Stimulated activated CD8-positive, alpha-beta memory T cell treated with anti-CD3 and anti-CD28 coated beads, Interleukin-12 subunit alpha, Interleukin-12 subunit beta, amount 100 ng/mL, for 1 hour (primary cell): ENCODE measurements around the gene DCXR.

Experiments
- DNase-seq: peaks from one replicate; pipeline ENCODE4 v3.0.0-alpha.2; 2020; ENCODE audit warnings: low read depth

The DCXR gene

DNA sequence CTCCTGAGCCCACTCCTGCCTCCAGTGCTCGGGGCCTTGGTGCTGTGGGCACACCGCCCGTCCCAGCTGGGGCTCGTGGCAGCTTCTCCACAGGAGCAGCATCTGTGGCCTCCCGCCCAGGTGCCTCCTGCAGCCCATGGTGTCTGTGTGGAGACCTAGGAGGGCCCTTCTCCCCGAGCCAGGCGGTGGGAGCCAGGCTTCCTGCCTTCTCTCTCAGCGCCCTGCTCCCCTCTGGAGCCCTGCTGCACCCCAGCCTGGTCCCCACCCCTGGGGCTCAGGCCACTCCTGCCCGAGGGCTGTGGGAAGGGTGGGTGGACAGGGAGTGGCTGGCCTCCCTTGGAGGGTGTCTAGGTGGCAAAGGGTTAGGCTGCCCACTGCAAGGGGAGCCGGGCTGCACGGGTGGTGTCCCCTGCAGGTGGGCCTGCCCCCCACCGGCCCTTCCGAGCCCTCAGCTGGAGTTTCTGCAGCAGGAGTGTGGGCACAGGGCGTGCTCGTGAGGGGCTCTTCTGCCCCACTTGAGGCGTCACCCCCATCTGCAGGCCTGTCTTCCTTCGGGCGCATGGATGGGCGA, 25.8 kb downstream of the DCXR start:
- no peak for DNase-seq

GRCh38 chr17:82010575-82011525, 26.6 kb downstream of the DCXR start:
- DNase-seq, result no peak

GRCh38 chr17:82009413-82009812, 28.1 kb downstream of the DCXR start:
- DNase-seq, result no peak

- no peak for DNase-seq
These were observed 28.5 kb downstream of the DCXR start for GRCh38 chr17:82008941-82009405.

DNA sequence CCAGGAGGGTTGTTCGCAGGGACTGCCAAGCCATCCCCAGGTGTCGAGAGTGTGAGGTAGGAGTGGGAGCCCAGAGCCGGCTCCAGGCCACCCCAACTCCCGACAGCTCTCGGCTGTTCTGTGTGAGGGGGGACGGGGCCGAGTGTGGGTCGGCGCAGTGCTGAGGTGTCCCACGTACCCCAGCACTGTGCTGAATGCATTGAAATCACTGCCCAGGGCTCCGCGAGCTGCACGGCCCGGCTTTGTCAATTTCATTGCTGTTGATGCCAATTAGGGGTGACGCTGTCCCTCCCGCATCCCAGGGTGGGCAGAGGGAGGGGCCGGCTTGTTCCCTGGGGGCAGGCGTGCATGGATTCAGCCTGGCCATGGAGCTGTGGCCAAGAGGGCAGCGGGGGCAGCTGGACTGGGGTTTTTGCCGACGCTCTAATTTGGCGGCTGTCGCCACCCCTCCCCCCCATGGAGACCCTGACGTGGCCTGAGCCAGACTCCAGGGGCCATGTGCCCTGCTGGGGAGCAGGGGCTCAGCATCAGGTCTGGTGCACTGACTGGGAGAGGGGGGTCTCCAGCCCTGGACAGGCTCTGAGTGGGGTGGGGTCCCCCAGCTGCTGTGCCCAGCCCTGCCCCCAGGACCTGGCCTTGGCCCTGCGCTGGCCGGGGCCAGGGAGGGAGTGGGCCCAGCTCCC, 29.1 kb downstream of the DCXR start:
- DNase-seq, result no peak

- no peak for DNase-seq
These were observed 29.8 kb downstream of the DCXR start for GRCh38 chr17:82007495-82008257.

GRCh38 chr17:82007228-82007494, 30.3 kb downstream of the DCXR start:
- DNase-seq, result no peak

- no peak for DNase-seq
These were observed 30.8 kb downstream of the DCXR start for GRCh38 chr17:82006468-82007227.

DNA sequence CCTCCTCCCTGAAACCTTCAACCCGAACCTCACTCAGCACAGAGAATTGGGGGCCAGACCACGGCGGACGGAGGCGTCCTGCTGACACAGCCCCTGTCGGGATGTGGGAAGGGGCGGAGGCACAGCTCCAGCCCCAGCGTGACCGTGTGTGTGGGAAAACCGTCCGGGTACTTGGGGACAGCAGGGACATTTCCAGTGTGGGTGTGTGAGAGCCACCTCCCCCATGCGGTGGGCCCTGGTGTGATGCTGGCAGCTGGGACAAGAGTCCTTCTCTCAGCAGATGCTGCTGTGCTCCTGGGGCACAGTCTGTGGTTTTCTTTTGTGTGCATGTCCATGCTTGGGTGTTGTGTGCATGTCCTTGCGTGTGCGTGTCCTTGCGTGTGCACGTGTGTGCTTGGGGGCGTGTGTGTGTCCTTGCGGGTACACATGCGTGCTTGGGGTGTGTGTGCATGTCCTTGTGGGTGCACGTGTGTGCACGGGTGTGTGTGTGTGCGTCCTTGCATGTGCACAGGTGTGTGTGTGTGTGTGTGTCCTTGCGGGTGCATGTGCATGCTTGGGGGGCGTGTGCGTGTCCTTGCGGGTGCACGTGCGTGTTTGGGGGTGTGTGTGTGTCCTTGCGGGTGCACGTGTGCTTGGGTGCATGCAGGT, 31.7 kb downstream of the DCXR start:
- DNase-seq, result no peak

GRCh38 chr17:82004517-82005455, 32.7 kb downstream of the DCXR start:
- DNase-seq, result no peak

DNA sequence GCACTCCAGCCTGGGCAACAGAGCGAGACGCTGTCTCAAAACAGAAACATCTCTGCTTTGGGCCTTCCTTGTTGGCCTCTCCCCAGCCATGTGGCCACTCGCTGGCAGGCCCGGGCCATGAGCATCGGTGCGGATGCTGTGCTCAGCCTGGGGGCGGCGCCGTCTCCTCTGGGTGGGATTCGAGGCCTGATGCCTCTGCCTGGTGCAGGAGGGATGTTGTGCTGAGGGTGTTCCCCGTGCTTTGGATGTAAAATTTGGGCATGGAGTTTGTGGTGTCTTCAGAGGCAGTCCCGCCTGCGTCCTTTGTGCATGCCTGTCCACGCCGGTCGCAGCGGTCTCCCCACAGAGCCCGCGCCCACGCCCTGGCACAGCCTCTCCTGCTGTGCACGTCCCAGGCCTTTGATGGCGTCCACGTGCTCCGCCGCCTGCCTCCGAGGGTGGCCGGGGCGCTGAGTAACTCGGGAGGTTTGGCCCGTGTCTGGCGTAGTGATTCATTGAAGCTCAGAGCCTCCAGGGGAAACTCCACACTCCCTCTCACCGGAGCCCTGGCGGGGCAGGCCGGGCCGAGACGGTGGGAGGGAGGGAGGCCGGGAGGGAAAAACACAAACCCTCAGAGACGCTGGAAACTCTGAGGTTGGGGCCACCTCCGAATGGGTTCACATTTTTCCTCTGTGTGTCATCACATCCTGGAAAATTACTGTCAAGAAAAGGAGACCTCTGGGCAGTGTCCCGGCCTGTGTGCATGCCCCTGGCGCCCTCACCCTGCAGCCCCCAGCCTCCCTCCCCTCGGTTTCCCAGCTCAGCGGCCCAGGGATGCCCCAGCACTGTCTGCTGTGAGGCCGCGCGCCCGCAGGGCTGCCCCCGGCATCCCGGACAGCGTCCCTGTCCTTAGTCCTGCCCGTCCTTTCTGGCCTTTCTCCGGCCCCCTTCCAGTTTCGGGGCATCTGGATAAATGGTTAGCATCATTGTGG, 33.8 kb downstream of the DCXR start:
- DNase-seq, result no peak

GRCh38 chr17:82001571-82002056, 35.9 kb downstream of the DCXR start:
- no peak for DNase-seq

DNA sequence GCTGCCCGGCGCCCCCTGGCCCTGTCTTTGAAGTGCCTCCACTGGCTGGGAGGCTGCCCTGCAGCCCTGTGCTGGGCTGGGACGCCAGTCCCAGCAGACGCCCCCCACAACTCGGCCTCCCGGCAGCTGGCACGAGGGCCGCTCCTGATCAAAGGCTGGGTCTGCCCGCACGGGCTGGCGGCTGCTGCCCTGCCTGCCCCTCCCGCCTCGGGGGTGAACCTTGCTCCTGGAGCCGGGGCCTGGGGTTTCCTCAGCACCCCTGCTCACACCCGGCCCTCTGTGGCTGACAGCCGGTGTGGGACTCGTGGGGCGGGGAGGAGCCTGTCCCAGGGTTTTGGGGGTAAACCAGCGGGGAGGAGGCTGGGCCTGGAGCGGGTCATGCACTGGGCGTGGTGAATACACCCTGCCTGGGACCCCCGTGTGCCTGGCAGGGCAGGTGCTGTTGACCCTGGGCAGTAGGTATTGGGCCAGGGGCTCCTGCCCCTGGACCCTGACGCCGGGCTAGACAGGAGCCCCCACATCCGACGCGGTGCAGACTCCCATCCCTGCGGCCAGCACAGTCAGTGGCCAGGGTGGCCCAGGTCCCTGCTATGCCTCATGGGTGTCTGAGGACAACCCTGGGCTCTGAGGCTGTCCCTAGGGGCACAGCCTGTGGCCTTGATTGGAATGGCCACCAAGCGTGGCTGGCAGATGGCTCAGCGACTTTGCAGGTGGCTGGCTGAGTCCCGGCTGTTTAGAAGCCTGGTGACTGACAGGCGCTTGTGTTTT, 36.5 kb downstream of the DCXR start:
- no peak for DNase-seq

- no peak for DNase-seq
These were observed 37.3 kb downstream of the DCXR start for GRCh38 chr17:81999976-82000802.

DNA sequence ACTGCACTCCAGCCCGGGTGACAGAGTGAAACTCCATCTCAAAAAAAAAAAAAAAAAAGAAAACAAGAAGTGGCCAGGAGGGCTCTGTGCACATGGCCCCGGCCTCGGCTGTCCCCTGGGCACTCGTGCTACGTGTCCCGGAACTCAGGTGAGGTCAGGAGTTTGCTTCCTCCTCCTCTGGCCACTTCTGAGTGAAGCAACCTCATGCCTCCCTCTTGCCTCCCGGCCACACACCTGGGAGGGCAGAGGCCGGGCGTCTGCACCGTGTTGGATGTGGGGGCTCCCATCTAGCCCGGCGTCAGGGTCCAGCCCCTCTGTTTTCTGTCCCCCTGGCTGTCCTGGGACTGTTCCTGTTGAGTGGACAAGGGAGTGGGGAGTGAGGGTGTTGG, 37.9 kb downstream of the DCXR start:
- no peak for DNase-seq

DNA sequence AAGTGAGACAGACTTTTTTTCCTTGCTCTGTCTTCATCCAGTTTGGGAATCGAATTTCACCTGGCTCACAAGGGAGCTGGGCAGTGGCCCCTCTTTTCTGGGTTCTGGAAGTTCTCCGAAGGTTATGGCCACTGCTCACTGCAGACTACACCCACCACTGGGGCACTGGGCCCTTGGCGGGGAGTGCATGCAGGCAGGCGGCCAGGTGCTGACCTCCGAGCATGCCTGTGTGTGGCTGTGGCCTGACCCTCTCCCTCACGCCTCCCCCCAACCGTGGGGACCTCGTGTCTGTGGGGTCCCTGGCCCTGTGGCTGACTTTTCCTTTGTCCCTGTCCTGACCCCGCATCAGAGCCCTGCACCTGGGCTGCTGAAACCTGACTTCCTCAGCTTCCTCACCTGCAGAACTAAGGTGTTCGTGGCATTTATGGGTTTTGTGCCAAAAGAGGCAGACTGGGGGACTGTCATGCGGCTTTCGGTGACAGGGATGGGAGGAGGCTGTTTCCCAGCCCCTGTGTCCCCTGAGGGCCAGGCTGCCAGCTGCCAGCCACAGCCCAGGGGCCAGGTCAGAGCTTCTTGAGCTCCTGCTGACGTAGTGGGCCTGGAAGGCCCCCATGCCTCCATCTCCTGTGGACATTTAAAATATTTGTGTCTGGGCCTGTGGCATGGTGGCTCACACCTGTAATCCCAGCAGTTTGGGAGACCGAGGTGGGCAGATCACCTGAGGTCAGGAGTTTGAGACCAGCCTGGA, 38.6 kb downstream of the DCXR start:
- no peak for DNase-seq
